ENCODE measurements around the gene LRRC74A. TPM values are rescaled to one million over a fixed set of nuclear protein-coding genes. Genes with fewer than 3 reads are reported as not detected.

LRRC74A gene
- total and polyA plus RNA-seq, 2 experiments from 2014 or later: not detected

- Mint-ChIP-seq H3K27me3 (ENCODE audit: insufficient read depth, low read depth, poor library complexity) (peaks cover 2% of the 10 kb centered on the region), H3K4me3 (no peak overlapping the region), H3K4me1 (no peaks in the 10 kb centered on the region), H3K9me3 (no peaks in the 10 kb centered on the region), H3K27ac (no peak overlapping the region), H3K36me3 (ENCODE audit: low read depth) (no peaks in the 10 kb centered on the region)
- no peaks in the 10 kb centered on the region for H3F3A ChIP-seq (replicated peaks; ENCODE audit: low read depth)
- H3K4me3 ChIP-seq: no peak overlapping the region
- no peaks in the 10 kb centered on the region for H3K79me2 ChIP-seq (replicated peaks; ENCODE audit: insufficient read depth)
- H2AFZ ChIP-seq: no peak overlapping the region
- no peaks in the 10 kb centered on the region for H3K4me1 ChIP-seq (ENCODE audit: insufficient read depth)
- no peak for DNase-seq (ENCODE audit: low spot score)
- H3K4me2 ChIP-seq: no peak overlapping the region
- no peaks in the 10 kb centered on the region for H3K36me3 ChIP-seq (ENCODE audit: insufficient read depth)
- no peaks in the 10 kb centered on the region; the same call in 1 of the 2 replicates for H3K9me2 ChIP-seq (ENCODE audit: insufficient read depth)
- no peaks in the 10 kb centered on the region for H3K27me3 ChIP-seq (ENCODE audit: insufficient read depth)
- H3K27ac ChIP-seq (ENCODE audit: low read depth): no peak overlapping the region
- TF ChIP-seq POLR2AphosphoS5 (IDR thresholded peaks at IDR 0.05; ENCODE audit: low read depth) (no peak), JUNB (IDR thresholded peaks at IDR 0.05; ENCODE audit: unreplicated experiment) (no peak), REST (IDR thresholded peaks at IDR 0.05; ENCODE audit: unreplicated experiment) (no peak), STAT1 (IDR thresholded peaks at IDR 0.05; ENCODE audit: unreplicated experiment) (no peak), ZNF331 (CRISPR knock-in tag; IDR thresholded peaks at IDR 0.05; ENCODE audit: low read depth) (no peak), ZNF114 (CRISPR knock-in tag; IDR thresholded peaks at IDR 0.05) (no peak), ETS1 (IDR thresholded peaks at IDR 0.05) (no peak), EZH2phosphoT487 (IDR thresholded peaks at IDR 0.05; ENCODE audit: unreplicated experiment) (no peak)
- TF ChIP-seq, protein P1, sequence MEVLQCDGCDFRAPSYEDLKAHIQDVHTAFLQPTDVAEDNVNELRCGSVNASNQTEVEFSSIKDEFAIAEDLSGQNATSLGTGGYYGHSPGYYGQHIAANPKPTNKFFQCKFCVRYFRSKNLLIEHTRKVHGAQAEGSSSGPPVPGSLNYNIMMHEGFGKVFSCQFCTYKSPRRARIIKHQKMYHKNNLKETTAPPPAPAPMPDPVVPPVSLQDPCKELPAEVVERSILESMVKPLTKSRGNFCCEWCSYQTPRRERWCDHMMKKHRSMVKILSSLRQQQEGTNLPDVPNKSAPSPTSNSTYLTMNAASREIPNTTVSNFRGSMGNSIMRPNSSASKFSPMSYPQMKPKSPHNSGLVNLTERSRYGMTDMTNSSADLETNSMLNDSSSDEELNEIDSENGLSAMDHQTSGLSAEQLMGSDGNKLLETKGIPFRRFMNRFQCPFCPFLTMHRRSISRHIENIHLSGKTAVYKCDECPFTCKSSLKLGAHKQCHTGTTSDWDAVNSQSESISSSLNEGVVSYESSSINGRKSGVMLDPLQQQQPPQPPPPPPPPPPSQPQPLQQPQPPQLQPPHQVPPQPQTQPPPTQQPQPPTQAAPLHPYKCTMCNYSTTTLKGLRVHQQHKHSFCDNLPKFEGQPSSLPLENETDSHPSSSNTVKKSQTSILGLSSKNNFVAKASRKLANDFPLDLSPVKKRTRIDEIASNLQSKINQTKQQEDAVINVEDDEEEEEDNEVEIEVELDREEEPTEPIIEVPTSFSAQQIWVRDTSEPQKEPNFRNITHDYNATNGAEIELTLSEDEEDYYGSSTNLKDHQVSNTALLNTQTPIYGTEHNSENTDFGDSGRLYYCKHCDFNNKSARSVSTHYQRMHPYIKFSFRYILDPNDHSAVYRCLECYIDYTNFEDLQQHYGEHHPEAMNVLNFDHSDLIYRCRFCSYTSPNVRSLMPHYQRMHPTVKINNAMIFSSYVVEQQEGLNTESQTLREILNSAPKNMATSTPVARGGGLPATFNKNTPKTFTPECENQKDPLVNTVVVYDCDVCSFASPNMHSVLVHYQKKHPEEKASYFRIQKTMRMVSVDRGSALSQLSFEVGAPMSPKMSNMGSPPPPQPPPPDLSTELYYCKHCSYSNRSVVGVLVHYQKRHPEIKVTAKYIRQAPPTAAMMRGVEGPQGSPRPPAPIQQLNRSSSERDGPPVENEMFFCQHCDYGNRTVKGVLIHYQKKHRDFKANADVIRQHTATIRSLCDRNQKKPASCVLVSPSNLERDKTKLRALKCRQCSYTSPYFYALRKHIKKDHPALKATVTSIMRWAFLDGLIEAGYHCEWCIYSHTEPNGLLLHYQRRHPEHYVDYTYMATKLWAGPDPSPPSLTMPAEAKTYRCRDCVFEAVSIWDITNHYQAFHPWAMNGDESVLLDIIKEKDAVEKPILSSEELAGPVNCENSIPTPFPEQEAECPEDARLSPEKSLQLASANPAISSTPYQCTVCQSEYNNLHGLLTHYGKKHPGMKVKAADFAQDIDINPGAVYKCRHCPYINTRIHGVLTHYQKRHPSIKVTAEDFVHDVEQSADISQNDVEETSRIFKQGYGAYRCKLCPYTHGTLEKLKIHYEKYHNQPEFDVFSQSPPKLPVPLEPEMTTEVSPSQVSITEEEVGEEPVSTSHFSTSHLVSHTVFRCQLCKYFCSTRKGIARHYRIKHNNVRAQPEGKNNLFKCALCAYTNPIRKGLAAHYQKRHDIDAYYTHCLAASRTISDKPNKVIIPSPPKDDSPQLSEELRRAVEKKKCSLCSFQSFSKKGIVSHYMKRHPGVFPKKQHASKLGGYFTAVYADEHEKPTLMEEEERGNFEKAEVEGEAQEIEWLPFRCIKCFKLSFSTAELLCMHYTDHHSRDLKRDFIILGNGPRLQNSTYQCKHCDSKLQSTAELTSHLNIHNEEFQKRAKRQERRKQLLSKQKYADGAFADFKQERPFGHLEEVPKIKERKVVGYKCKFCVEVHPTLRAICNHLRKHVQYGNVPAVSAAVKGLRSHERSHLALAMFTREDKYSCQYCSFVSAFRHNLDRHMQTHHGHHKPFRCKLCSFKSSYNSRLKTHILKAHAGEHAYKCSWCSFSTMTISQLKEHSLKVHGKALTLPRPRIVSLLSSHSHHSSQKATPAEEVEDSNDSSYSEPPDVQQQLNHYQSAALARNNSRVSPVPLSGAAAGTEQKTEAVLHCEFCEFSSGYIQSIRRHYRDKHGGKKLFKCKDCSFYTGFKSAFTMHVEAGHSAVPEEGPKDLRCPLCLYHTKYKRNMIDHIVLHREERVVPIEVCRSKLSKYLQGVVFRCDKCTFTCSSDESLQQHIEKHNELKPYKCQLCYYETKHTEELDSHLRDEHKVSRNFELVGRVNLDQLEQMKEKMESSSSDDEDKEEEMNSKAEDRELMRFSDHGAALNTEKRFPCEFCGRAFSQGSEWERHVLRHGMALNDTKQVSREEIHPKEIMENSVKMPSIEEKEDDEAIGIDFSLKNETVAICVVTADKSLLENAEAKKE (CRISPR knock-in tag; IDR thresholded peaks at IDR 0.05): no peak
- H4K20me1 ChIP-seq (replicated peaks; ENCODE audit: insufficient read depth): no peaks in the 10 kb centered on the region
- ATAC-seq: no peak
Measured at GRCh38 chr14:76842414-76842813, 16.2 kb downstream of the LRRC74A start.
